ENCODE measurements around the gene PLD5. TPM values are rescaled to one million over a fixed set of nuclear protein-coding genes. Genes with fewer than 3 reads are reported as not detected.

PLD5 gene
- polyA plus RNA-seq (ENCODE audit: insufficient read length in 10 of 10): 1 to 10 TPM in 9 of 10 donors, under 1 TPM in 1; 0.92 to 3.2 (median 1.2) TPM
- long read RNA-seq, donor 1: 0 reads
- long read RNA-seq, donor 2: 0 reads
- long read RNA-seq, donor 3: 0 reads
- long read RNA-seq, donor 4, partial matches to known transcripts: 0 of 2 reads
- long read RNA-seq, donor 4, other reads (novel, unspliced or antisense): 0 of 2 reads
- long read RNA-seq, donor 5: 0 reads
- long read RNA-seq, donor 6: 0 reads
- long read RNA-seq, donor 7: 0 reads
- long read RNA-seq, donor 8: 0 reads
- long read RNA-seq, donor 9: 0 reads

DNA sequence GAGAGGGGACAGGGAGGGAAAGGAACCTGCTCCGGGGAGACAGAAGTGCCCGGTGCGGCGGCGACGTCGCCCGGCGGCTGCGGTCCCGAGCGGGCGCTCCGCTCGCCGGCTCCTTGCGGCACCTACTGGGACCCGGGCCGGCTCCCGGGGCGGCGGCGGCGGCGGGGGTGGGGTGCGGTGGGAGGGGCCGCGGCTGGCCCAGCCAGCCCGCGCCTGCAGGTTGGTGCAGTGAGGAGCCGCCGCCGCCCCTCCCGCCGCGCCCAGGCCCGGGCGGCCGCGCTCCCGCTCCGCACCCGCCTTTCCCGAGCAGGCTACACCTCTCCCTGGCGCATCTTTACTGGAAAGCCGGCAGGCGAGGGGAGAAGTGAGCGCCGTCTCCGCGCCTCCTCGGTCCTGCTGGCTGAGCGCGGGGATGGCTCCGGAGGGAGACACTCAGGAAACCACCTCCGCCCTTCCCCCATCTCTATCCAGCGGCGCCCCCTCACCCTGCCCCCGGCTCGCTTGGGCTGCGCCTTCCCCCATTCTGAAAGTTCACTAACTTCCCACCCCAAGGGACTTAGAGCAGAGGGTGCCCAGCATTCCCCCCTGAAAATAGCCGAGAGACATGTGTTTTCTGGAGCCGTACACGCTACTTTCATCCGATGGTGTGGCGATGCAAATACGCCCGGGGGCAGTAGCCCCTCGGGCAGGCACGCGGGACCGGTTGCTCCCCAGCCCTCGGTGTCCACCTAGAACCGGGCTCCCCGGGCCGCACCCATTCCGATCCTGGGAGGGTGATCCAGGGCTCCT, at the start of gene PLD5:
TSS of gene PLD5 (minus strand) at position 127 of the 789 bp plus-strand sequence.
- DNase-seq: peak in 1 of 3 donors; percentile 16

DNA sequence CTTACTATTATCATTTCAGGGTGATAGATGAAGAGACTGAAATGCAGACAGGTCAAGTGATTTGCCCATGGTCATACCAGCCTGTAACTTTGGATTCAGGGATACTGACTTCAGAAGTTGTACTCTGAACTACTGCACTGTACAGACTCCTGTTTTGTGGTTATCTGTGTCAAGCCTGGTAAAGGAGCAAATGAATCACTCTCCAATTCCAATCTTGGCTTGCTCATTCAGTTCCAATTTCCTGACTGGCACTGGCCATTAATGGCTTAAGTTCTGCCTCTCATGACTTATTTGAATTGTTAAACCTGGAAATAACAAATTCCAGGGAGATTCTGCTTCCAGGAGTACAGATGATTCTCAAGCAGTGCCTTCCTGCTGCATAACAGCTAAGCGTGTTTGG, 45.4 kb upstream of the PLD5 start:
- no peak for DNase-seq

DNA sequence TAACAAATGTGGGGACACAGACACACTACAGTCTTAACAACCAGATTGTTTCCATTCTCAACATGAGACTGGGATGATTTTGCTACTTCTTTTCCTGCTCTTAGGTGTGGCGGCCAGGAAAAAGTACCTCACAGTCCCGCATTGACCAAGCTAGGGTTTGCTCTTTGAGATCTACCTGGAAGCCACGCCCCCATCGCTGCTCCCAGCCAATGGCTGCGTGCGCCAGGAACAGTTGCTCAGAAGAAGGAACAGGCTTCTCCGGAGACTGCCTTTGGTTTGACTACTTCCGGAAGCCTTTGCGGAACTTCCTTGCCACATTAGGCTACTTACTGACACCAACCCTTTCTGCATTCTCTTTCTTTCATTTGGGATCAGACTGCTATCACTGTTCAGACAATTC, 44.2 kb upstream of the PLD5 start:
- DNase-seq: no peak

DNA sequence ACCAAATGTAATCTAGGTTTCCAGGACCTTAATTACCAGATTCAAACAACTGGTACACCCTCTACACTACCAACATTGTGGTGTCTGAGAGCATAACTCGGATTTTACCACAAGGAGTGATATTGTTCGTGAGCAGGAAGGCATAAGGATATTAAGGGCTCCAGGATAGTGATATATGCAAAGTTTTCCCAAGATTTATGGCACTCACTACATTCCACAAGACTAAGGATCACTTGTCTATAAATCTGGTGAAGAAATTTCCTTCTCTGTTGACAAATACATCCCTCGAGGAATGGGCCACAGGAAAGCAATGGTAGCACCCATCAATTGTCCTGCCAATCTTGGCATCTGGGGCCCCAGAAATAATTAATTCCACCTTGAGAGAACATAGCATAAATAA, 43.1 kb upstream of the PLD5 start:
- no peak for DNase-seq

DNA sequence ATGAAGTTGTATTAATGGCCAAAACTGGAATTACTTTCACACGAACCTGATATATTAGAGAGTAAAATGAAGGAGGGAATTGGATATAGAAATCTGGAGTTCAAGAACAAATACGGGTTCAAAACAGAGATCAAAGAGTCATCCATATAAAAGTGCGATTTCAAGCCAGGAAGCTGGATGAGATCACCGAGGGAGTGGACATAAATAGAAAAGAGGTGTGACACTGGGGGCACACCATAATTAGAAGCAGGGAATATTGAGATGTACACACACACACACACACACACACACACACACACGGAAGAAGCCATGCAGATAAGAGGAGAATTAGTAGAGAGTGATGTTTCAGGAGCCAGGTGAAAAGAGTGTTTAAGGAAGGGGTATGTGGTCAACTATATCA, 32.3 kb upstream of the PLD5 start:
- DNase-seq: no peak

DNA sequence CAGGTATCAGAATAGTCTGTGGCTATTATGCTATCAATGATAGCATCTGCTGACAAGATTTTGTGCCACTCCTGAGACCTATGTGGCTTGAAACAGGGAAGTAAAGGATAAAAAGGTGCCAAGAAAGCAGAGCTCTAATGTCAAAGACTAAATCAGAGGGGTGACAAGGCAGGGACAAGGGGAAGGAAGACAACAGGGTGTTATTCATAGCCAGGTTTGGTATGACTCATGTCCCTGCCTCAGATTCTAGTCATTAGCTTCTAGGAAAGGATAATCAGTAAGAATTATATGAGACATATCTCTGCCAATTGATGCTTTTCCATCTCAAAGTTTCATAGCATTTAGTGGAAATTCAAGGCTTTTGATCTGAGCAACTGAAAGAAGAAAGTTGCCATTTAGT, 31.8 kb upstream of the PLD5 start:
- DNase-seq: no peak

DNA sequence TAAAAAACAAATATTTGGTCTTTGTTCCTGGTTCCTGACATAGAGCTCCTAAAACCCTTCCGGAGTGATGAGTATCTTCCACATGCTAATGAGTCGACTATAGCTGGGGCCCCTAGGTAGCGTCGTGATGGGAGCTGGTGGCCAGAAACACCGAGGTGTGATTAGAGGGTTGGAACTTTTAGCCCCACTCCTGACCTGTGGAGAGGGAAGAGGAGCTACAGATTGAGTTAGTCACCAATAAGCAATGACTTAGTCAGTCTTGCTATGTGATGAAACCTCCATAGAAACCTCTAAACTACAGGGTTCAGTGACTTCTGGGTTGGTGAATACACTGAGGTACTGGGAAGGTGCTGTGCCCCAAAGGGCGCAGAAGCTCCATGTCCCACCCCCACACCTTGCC, 30.1 kb upstream of the PLD5 start:
- no peak for DNase-seq

DNA sequence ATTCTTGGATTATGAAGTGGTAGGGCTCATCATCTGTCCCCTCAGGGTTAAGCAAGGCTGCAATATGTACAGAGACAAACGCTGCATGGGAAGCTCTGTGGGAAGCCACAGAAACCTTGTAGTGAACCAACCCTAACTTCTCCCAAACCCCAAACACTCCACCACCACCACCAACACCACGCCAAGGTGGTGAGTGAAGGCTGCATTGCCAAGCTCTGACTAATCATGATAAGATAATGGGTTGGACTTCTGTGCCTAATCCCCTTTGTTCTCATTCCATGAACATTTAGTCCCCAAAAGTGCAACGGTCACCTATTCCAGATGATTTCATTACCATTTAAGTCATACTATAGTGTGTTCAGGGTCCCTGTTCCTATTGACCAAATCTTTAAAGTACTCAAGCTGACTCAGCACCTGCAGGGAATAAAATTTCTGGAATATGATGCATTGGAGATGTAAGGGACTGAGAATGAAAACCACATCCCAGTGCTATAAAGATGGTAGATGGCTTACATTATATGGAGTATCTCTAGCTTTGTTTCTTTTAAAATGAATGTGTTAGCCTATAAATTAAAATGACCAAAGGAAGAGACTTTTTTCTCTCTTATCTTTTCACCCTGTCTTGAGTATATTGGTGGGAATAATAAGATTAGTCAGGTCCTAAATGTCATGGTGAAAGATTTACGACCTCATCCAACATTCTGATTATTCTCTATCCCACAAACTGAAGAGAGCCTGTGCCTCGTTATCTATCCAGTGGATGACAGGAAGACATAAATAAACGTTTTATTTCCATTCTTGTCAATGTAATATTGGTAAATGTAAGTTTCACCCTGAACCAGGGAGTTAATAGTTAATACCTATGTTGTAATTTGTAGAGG, 22.6 kb upstream of the PLD5 start:
- no peak for DNase-seq

DNA sequence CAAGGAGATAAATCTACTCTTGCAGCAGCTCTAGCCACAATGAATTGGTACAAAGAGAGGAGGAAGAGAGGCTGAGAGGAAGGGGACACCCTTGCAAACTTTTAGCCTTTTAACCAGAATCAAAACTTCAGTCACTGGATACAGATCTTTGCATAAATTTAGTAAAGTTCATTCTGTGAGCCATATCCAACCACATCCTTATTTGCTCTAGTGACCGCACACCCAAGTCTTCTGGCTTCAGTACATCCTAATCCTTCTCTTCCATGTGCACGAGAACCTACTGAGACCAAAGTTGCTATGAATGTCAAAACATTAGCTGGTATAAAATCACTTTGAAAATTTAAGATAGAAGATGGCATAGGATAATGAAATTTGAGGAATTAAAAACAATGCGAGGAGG, 21.9 kb upstream of the PLD5 start:
- no peak for DNase-seq

DNA sequence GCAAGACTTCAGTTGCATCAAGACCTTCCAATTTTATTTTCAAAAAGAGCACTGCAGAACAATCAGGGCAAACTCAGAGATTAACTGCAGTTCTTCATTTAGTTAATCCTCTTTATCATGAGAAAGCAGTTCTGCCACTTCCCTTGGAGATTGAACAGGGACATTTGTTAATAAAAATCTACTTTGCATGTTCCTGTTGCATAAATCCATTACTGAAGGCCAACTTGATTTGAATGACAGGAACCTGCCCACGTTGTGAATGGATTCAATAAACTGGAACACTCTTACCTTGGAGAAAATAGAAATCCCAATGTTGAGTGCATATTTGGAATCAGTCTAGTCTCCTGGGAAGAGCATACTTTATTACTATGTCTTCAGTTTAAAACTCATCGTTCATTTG, 19.6 kb upstream of the PLD5 start:
- DNase-seq: no peak

DNA sequence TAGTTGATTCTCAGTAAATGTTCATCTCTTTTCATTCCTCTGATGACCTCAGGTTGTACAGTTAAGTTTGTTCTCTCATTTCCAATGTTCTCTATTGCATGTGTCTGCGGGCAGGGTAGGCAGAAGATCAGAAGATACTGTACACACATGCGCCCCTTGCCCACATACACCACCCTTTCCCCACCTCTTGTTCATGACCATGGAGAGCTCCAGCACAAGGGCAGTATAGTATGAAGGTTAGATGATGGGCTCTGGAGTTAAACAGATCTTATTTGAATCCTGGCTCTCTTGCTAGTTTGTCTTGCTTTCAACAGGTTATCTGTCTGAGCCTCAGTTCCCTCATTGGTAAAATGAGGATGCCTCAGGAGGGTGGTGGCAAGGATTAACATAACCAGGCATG, 17.8 kb upstream of the PLD5 start:
- DNase-seq: no peak

DNA sequence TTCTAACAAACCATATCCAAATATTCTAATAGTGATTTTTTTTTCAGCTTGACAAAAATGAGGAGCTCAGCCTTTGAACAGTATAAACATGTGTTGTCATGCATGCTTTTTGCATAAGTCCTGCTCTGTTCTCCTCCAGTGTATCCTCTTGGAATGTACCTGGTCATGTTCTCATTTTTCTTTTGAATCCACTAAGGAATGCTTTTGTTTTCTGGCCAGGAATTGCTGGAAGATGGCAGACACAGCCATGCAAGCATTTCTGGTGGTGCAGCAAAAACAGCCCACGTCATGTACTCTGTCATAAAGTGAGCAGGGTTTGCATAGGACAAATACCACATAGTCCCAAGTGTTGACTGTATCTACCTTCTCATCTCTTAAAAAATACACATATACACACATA, 11.5 kb upstream of the PLD5 start:
- no peak for DNase-seq

DNA sequence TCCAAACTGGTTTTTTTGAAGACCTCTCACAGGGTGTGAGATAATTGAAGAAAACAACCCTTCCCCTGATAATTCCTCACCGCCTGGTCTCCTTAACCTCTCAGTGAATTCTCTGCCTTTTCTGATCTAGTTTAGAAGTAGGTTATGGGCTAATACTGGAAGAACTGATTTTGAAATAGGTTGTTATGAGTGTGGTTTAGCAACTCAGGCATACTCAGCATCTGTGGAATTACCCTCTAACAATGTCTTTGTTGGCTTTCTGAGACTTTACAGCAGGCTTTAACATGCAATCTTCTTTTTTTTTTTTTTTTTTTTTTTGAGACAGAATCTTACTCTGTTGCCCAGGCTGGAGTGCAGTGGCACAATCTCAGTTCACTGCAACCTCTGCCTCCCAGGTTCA, 10.3 kb upstream of the PLD5 start:
- DNase-seq: no peak

DNA sequence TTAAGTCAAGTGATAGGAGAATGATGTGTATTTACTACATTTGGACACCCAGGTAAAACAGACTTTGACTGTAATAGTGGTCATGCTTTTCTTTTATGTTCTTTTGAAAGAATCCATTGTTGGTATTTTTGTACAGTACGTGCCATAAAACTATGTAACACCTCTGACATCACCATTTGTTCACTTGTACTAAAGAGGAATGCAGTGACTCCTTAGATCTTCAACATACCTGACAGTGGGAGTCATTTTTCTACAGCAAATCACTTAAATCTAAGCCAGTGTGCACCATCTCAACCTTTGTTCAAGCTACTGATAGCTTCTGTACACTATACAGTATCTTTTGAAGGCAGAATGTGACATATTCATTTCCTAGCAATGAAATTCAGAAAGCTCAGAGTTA, 6.3 kb upstream of the PLD5 start:
- no peak for DNase-seq

DNA sequence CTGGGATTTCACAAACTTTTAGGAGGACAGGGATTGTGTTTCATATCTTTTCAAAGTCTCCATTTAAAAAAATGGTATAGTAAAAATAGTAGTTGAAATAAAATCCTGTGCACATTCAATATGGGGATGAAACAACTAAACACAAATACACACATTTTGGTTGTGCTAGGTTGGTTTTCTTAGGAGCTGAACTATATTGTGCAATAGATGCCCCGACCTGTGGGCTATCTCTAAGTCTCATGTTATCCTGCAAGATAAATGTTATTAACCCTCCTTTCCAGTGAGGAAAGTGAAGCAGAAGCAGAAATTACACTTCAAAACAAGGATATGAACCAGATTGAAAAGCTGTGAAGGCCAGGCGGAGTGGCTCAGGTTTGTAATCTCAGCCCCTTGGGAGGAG, 1.3 kb upstream of the PLD5 start:
- no peak for DNase-seq

DNA sequence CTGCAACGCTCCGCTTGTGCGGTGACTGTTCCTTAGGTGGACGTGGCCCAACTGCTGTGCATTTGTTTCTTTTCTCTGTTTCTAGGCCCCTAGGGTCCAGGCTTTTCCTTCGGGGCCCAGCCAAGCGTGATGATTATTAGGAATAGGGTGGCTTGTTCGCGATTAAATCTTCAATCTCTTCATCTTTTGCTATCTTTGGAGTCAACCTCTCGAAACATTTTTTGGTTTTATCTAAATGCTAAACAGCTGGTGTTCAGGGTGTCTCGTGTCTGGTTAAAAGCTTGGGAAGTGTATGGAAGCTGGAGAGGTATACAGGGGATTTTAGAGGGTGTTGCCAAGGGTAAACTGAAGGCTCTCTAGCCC, 844 bp upstream of the PLD5 start:
- DNase-seq: peak in 1 of 3 donors; percentile 12

DNA sequence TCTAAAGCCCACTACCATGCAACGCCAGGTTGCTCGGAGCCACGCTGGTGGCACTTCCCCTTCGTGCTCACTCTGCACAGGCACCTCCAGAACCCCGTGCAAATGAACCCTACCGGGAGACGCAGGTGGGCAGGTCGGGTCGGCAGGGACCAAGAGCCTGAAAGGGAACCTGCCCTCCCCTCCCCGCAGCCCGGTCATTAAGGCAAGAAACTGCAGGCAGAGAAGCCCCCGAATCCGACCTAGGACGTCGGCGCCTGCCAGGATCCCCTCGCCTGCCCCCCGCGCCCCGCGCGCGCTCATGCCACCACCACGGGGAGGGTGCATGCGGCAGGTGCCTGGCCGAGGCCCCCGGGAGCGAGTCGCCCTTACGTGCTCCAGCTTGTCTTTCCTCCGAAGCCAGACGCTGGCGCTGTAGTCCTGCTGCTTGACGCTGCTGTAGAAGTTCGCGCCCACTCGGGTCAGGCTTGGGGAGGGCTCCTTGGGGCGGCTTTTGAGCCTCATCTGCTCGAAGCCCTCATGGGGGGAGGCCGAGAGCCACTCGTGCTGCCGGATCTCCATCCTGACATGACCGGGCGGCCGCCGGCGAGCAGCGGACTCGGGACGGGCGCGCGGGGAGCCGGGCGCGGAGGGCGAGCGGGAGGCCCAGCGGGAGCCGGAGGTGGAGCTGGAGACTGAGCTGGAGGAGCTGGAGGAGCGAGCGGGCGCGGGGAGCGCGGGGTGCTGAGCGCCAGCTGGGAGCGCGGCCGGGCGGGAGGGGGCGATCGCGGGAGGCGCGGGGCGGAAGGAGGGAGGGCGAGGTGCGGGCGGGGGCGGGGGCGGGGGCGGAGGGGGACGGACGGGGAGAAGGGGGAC, 552 bp downstream of the PLD5 start:
- peak in 2 of 3 donors; percentile 21 to 58 for DNase-seq

DNA sequence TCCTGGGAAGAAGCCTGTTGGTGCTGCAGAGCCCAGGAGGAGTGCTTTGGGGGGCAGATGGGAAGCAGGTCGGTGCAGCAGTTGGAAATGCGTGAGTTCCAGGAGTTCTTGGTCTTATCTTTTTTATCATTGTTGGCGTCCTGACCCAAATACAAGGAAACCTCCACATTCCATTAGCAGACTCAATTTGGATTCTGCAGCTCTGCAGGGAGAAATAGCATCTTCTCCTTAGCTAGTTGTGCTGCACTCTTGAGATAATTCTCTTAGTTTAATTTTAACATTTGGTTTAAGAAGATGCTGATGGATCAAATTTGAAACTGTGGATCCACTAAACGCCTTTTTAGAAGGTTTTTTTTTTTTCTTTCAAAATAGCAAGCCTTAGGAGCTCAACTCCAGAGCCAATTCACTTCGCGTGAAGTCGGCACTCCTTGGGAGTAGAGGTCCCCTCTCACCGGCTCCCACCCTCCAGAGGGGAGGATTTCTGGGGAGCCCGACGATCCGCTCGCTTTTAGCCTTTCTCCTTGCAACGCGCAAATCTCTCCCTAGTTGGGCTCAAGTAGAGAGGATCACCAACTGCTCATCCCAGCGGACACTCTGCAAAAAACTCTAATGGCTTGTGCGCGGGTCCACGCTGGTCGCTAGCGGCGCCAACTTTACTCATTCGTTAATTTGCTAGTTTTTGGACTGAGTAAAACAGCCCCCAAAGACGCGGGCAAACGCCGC, 1.3 kb downstream of the PLD5 start:
- peak in 1 of 3 donors; percentile 11 for DNase-seq

DNA sequence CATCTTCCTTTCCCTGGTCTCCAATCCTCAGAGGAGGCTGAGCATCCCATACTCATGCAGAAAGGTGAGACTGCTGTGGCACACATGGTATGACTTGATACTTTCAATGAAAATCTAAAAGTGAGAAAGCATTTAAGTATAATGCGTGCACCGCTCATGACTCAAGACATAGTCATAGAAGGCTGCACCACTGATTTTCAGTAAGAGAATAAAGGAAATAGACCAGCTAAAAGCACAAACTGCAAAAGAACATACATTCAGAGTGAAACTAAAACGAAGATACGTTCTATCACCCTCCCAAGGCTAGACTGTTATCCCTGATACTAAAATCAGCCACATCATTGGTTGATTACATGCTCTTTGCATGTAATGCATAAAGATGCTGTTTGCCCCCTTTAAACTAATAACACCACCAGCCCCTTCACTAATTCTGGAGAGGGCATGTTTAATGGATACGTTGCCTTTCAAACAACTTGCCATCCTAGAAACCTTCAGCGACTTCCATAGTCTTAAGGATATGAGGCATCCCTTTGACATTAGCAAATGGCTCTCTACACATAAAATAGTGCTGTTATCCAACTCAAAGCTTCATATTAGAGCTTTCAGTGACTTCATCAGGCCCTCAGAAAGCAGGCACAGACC, 2.1 kb downstream of the PLD5 start:
- peak in 1 of 3 donors; percentile 2 for DNase-seq

DNA sequence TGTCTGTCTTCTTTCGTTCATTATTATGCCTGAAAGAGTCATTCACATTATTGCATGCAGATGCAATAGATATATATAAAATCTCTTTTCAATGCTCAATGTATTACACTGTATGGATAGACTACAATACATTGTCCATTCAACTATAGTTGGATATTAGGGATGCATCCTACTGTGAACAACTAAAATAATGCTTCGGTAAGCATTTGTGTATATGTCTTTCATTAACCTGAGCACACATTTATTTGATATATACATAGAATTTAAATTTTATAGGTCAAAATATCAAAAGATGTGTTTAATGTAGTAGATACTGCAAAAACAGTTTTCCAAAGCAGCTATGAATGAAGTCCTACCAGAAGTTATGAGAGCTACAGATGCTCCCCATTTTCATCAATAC, 8.9 kb downstream of the PLD5 start:
- DNase-seq: no peak
